Stimulated activated CD4-positive, alpha-beta T cell treated with anti-CD3 and anti-CD28 coated beads, Interleukin-12 subunit alpha, Interleukin-12 subunit beta, amount 100 ng/mL, for 24 hours (primary cell): ENCODE measurements around the gene FANK1.

ENCODE experiments used
- DNase-seq, 2 experiments: peaks; one replicate each; pipeline ENCODE4 v3.0.0-alpha.2; 2020; ENCODE audit warnings: low read depth in 2 of 2

FANK1 gene

GRCh38 chr10:125896088-125896934, at the start of gene FANK1:
Gene FANK1 (plus strand): TSS chr10:125896564. CDS start chr10:125896643, 79 bp downstream.
- peak; percentile 67 to 78 for DNase-seq

DNA sequence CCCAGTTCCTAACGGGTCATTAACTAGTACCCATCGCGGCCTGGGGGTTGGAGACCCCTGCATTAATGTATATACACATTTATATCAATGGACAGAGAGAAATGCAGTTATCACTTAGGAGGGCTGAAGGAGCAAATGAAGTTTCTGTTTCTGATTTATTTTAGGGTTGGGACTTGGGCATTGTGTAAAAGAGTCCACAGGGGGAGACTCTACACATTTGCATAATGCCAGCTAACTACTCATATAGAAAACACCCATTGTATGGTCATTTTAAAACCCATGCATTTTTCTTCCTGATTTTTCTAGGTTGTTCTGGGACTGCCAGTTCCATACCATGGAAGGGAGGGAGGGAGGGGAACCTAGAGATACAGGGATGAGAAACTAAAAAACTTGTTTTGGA, 49.5 kb upstream of the FANK1 start:
- DNase-seq: no peak

GRCh38 chr10:125848371-125848770, 48.0 kb upstream of the FANK1 start:
- DNase-seq: no peak

GRCh38 chr10:125848857-125849256, 47.5 kb upstream of the FANK1 start:
- DNase-seq: no peak

- DNase-seq: no peak
Observed at GRCh38 chr10:125849448-125849847, 46.9 kb upstream of the FANK1 start.

- DNase-seq: no peak
Observed at GRCh38 chr10:125850766-125851731, 45.3 kb upstream of the FANK1 start.

GRCh38 chr10:125852487-125852886, 43.9 kb upstream of the FANK1 start:
- DNase-seq: no peak

DNA sequence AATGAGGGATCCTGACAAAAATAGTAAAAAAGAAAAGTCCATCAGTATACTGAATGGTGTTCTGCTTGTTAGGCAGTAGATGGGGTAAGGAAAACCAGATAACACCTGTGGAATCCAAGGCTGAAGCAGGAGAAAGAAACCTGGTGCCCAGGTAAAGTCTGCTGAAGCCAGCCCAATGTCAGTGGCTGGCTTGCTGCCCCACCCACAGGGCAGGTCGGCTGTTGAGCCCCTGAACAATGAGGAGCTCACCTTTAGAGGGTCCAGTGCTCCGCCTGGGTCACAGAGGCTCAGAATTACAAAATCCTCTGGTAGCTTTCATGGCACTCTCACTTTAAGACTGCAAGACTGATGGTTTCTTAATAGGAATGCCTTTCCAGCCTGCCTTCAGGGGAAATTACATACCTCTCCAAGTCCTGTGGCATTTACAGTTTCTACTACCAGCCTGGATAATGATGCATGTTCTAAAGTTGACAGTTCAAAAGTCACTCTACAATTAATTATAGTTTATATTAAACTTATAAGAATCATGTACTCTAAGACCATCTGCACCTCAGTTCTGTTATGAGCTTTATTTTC, 39.1 kb upstream of the FANK1 start:
- DNase-seq: no peak

DNA sequence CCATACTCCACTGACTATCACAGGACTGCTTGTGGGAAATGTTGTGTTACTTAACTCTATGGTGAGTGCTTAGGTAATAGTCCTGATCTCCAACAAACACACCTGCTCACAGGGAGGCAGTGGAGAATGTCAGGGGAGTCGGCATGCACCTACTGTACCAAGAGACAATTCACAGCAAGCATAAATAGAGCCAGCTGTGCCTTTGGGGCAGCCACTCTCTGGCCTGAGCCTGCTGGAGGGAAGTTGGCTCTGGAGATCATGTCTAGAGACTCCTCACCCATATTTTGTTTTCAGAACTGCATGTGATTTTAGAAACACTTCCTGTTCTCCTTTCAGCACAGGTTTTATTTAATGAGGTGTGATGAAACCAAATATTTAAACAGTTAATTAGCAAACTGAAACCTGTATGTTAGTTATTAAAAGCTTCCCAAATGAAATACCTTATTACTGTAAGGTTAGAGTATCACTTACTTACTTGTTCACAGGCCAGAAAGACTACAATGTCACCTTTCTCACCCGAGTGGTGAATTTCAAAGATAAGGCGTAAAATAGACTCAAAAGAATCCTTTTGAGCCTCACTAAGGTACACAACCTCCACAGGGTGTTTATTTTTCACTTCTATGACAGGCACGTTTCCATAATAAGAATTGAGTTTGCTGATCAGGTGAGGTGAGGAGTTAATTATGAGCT, 37.1 kb upstream of the FANK1 start:
- DNase-seq: no peak

GRCh38 chr10:125865120-125865519, 31.2 kb upstream of the FANK1 start:
- no peak for DNase-seq

DNA sequence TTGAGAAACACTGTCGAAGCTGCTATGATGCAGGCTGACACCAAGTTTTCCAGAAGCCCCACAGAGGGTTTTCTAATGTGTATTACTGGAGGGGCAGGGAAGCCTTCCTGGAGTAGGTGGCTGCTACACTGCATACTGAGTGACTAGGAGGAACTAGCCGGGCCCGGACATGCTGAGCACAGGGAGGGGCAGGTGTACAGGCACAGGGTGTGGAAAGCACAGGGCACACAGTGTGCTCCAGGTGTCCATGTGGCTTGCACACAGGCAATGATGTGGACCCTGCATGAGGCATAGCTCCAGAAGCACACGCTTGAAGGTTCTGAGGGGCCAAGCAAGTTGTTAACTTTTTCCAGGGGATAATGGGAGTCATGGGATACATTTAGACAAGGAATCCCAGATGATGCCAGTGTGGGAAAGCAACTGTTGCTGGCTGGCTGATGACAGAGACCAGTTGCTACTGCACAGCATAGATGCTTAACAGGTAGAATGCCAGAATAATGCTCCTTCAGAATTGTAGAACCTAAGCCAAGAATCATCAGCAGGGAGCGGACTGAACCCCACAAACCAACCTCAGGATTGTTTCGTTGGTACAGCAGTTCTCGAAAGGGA, 29.8 kb upstream of the FANK1 start:
- no peak for DNase-seq

GRCh38 chr10:125868372-125868975, 27.9 kb upstream of the FANK1 start:
- no peak for DNase-seq

DNA sequence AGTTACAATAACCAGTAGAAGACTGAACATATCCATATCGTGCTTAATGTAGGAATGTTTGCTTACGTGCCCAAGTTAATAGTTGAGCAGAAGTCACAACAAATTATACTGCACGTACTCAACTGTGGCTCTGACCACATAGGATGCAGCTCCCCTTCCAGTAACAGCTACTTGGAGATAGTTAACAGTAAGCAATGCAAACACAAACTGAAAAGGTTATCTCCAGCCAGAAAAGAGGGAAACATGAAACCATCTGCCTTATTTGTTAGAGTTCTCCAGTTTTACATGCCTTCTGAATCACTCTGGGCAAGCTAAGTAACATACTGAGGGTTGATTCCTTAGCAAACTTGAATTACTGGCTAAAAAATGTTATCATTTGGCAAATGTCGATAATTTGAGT, 25.0 kb upstream of the FANK1 start:
- DNase-seq: no peak

GRCh38 chr10:125878957-125879835, 17.2 kb upstream of the FANK1 start:
- no peak for DNase-seq

GRCh38 chr10:125880719-125881118, 15.6 kb upstream of the FANK1 start:
- no peak for DNase-seq

- DNase-seq: no peak
Observed at GRCh38 chr10:125881192-125881591, 15.2 kb upstream of the FANK1 start, which contains the start of gene DHX32. Gene DHX32 (minus strand): TSS chr10:125881292. CDS start chr10:125880824, 468 bp downstream.

- no peak for DNase-seq
Observed at GRCh38 chr10:125882596-125882995, 13.8 kb upstream of the FANK1 start.

DNA sequence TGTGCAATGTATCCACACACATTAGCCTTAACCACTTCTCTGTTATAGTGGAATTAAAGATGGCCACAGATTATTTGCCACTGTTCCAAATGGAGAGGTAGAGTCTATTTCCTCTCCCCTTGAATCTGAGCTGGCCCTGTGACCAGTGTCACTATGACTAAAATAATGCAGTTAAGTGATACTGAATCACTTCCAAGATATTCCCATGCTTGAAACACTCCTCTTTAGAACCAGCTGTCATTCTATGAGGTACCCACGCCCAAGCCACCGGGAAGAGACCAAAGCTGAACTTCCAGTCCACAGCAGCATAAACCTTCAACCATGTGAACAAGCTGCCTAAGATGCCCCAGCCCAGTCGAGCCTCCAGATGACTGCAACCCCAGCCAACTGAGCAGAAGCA, 13.2 kb upstream of the FANK1 start:
- no peak for DNase-seq

- no peak for DNase-seq
Observed at GRCh38 chr10:125886914-125887512, 9.4 kb upstream of the FANK1 start.
